ENCODE results near the gene XPO6.

Gene XPO6

GRCh38 chr16:28062261-28062846 is 149.4 kb downstream of the XPO6 start:
- no peak for DNase-seq (ENCODE audit: low spot score)

DNA sequence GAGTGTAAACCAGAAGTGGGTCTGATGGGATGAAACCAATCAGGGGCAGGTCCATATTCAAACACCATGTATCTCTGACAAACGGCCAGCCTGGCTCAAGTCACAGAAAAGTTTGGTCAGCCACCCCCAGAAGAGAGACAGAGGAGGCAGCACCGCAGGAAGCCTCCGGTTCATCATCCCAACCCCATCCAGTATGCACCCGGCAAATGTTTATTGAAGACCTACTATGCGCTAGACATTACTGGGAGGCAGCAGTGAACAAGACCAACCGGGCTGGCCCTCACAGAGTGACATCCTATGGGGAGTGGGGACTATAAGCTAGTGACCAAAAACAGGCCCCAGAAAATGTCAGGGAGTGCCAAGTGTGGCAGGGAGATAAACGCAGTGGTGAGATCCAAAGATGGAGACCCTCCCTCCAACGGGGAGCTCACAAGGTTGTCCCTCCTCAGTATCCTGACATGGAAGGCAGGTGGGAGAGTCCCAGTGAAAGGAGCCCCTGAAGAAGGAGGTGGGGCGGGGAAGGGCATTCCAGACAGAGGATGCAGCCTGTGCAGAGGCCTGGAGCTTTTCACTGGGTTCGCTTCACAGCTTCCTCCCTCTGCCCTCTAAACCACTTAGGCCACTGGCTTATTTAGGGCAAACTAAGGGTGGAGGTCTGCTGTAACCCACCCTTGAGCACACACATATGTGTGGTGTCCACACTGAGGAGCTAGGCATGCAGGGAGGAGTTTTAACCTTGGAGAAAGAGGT is 150.2 kb downstream of the XPO6 start:
- DNase-seq (ENCODE audit: low spot score), result no peak

GRCh38 chr16:28059841-28060575 is 151.8 kb downstream of the XPO6 start:
- DNase-seq (ENCODE audit: low spot score), result no peak

GRCh38 chr16:28058839-28059589 is 152.8 kb downstream of the XPO6 start:
- DNase-seq (ENCODE audit: low spot score), result no peak

- DNase-seq (ENCODE audit: low spot score), result no peak
These were observed 153.8 kb downstream of the XPO6 start for GRCh38 chr16:28057949-28058348.

GRCh38 chr16:28053461-28053860 is 158.3 kb downstream of the XPO6 start:
- DNase-seq (ENCODE audit: low spot score), result no peak

DNA sequence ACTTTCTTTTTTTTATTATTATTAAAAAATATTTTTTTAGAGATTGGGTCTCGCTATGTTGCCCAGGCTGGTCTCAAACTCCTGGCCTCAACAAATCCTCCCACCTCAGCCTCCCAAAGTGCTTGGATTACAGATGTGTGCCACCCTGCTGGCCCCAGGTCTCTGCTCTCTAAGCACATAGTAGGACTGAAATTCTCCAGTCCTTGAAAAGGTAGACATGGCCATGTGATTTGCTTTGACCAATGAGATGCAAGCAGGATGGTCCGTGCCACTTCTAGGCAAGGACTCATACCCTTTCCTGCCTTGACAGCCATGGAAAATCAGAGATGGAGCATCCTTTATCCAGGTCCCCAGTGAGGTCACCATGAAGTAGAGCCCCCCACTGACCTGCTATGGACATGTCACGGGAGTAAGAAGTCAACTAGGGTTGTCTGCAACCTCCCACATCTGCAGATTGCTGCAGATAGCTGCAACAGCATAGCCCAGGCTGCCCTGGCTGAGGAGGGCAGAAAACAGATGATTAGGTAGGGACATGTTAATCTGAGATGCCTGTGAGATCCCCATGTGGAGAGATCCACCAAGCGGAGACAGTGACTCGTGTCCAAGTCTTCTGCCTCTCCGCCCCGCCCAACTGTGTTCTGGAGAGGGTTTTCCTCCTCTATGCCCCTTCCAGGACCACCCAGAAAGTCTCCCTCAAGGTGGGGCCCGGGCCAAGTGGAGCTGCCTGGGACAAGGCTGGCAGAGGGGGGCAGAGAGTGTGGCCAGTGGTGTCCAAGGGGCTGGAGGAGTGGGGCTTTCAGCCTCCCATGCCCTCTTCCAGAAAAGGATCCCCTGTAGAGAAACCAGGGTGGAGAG is 159.3 kb downstream of the XPO6 start:
- no peak for DNase-seq (ENCODE audit: low spot score)

GRCh38 chr16:28051486-28051885 is 160.3 kb downstream of the XPO6 start:
- no peak for DNase-seq (ENCODE audit: low spot score)

Data from CD4-positive, alpha-beta T cell treated with Interleukin-15 for 4 hours (primary cell).